Activated CD8-positive, alpha-beta memory T cell treated with anti-CD3 and anti-CD28 coated beads, Interleukin-2, amount 50 U/mL, for 24 hours (primary cell): ENCODE data around the gene NISCH.

Source experiments
- DNase-seq: peaks from one replicate; pipeline ENCODE4 v3.0.0-alpha.2; 2020; ENCODE audit errors: extremely low read depth

Gene NISCH

GRCh38 chr3:52472239-52473000 is 17.0 kb downstream of the NISCH start:
- DNase-seq = no peak

DNA sequence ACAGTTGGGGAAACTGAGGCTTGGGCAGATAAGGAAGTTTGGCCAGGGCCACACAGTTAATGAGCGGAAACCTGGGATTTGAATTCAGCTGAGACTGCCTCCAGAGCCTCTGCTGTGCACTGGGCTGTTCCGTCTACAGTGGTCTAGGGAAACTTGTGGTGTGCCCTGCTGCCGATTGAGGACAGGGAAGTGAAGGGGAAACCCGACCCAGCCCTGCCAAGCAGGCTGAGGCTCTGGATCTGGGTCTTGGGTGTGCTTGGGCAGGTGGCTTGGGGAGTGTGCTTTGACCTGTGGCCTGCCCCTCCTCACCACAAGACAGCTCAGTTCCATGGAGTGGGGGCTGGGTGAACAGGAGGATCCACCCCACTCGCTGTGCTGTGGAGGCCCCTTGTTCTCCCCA is 17.6 kb downstream of the NISCH start:
- DNase-seq = no peak

DNA sequence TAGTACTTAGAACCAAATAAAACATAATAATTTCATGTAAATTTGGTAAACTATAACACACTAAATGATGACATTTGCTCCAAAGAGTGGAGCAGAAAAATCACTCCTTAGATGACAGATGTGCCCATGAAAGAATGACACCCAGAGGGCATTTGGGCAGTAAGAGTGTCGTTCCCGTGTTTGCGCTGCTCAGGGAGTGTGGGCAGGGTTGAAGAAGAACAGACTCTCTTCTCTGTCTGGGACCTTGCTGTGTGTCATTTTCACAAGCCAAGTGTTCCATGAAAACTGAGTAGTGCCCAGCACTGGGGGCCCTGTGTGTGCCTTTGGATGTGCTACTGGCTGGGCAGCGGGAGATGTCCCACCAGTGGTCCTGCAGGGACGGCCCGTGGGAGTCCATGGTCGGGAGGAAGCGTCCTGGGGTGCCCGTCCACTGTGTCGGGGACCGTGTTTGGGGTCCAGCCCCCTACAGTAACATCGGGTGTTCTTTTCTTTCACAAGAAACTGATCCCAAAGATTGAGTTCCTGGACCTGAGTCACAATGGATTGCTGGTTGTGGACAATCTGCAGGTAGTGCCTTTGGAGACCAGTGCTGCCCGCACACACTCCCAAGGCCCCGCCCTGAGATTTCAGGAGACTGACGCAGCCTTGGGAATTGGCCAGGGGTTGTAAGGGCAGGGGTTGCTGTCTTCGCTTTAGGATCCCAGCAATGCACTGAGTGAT is 21.8 kb downstream of the NISCH start:
- DNase-seq = no peak

DNA sequence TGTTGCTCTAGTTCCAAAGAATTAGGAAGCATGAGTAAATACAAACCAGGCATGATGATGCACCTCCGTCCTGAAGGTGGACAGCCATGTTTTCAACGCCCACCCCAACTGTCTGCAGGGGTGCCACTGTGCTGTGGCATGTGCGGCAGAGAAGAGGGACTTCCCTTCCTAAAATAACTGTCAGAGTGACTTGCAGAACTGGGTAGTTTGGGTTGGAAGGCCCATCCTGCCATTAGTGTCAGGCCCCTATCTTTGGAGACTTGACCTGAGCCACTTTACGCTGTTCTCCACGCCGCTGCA is 22.3 kb downstream of the NISCH start:
- DNase-seq = no peak

DNA sequence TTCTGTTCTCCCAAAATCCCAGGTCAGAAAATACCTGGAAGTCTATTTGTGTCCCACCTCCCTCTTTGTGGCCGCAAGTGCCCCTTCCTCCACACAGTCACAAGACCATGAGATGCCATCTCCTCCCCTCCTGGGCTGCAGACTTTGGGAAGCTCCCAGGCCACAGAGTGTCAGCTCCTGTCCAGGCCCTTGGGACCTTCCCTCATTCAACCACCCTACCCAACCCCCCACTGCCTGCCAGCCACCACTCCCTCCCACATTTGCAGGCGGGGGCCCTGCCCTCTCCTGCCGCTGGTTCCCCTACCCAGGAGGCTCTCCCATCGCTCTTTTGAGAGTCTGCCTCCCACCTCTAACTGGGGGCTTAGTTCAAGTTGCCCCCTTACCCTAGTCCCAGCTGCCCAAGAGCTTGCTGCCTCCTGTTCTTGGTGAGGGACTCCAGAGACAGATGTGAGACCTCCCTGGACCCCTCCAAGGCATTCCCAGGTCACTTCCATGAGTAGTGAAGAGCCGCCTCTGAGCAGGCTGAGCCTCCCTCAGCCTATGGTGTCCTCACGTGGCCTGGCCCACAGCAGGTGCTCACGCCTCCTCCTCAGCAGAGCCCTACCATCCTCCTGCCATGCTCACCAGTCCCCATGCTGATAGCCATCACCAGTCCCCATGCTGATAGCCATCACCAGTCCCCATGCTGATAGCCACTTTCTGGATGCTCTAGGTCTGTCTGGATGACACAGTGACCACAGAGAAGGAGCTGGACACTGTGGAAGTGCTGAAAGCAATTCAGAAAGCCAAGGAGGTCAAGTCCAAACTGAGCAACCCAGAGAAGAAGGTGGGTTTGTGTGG is 23.9 kb downstream of the NISCH start:
- DNase-seq = no peak

GRCh38 chr3:52479877-52480575 is 24.6 kb downstream of the NISCH start:
- no peak for DNase-seq

- DNase-seq = no peak
Measured at GRCh38 chr3:52480768-52481715, 25.6 kb downstream of the NISCH start.

GRCh38 chr3:52481819-52482521 is 26.6 kb downstream of the NISCH start:
- DNase-seq = no peak

DNA sequence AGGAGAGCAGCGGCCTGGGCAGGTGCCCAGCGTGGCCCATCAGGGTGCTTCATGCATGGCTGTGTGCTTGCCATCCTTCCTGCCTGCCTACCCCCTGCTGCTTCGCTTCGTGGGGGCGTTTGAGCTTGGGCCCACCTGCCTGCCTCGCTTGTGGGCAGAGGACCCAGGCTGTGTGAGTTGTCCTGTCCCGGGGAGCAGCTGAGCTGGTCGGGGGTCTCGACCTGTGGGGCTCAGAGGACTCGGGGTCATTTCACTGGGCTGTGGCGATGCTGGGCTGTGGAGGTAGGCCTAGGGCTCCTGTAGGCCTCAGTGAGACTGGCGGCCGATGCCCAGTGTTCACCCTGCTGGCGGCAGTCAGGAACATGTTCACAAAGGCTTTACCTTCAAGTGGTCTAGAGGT is 27.7 kb downstream of the NISCH start:
- no peak for DNase-seq

- no peak for DNase-seq
Measured at GRCh38 chr3:52483577-52484381, 28.4 kb downstream of the NISCH start.

DNA sequence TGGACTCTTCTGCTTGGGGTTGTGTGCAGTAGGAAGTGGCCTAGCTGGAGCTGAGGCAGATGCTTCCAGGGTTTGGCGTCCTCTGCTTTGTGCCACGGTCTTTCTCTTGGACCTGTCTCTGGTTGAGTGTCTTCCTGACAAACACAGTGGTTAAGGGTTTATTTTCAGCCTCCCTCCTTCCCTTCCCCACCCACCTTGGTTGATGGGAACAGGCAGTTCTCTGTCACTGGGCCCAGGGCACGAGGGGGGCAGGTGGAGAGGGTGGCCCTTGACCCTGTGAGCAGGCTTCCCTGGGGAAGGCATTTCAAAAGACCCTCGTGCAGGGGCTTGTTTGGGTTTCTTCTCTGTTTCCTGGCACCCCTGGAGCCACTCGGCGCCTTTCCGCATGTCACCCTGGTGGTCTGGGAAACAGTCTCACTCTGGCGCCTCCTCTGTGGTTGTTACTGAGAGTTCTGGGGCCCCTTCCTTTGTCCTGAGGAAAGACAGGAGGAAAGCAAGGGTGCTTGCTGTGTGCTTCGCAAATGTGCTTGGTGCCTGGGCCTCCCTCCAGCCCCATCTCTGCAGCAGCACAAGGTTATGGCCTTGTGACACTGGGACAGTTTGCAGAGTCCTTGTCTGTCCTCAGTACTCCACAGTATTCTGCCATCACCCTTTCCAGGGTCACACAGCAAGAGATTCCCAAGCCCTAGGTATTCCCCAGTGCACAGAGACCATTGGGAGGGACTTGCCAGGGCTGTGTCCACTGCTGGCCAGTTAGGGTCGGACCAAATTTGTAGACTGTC is 29.5 kb downstream of the NISCH start:
- DNase-seq = no peak

GRCh38 chr3:52487050-52487787 is 31.8 kb downstream of the NISCH start:
- no peak for DNase-seq

DNA sequence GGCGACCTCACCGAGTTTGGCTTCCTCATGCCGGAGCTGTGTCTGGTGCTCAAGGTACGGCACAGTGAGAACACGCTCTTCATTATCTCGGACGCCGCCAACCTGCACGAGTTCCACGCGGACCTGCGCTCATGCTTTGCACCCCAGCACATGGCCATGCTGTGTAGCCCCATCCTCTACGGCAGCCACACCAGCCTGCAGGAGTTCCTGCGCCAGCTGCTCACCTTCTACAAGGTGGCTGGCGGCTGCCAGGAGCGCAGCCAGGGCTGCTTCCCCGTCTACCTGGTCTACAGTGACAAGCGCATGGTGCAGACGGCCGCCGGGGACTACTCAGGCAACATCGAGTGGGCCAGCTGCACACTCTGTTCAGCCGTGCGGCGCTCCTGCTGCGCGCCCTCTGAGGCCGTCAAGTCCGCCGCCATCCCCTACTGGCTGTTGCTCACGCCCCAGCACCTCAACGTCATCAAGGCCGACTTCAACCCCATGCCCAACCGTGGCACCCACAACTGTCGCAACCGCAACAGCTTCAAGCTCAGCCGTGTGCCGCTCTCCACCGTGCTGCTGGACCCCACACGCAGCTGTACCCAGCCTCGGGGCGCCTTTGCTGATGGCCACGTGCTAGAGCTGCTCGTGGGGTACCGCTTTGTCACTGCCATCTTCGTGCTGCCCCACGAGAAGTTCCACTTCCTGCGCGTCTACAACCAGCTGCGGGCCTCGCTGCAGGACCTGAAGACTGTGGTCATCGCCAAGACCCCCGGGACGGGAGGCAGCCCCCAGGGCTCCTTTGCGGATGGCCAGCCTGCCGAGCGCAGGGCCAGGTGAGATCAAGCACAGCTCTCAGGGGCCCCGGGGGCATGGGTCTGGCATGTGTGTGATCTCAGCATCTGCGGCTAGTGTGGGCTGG is 32.6 kb downstream of the NISCH start:
- DNase-seq = no peak

DNA sequence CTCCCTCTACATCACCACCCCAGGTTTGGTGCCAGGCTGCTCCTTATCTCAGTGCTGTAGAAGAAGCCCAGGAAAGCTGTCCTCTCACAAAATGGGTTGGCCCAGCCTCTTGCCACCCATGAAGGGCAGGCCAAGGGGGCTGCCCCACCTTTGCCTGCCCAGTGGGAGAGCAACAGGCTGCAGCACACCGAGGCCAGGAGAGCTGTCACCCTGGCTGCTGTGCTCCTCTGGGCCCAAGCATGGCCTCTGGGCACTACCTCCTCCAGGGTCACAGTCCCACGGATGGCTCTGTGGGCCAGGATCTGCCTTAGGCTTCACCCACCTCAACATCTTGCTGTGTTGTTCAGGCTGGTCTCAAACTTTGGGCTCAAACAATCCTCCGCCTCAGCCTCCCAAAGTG is 33.3 kb downstream of the NISCH start:
- DNase-seq = no peak

GRCh38 chr3:52489453-52489852 is 34.0 kb downstream of the NISCH start:
- DNase-seq = no peak

DNA sequence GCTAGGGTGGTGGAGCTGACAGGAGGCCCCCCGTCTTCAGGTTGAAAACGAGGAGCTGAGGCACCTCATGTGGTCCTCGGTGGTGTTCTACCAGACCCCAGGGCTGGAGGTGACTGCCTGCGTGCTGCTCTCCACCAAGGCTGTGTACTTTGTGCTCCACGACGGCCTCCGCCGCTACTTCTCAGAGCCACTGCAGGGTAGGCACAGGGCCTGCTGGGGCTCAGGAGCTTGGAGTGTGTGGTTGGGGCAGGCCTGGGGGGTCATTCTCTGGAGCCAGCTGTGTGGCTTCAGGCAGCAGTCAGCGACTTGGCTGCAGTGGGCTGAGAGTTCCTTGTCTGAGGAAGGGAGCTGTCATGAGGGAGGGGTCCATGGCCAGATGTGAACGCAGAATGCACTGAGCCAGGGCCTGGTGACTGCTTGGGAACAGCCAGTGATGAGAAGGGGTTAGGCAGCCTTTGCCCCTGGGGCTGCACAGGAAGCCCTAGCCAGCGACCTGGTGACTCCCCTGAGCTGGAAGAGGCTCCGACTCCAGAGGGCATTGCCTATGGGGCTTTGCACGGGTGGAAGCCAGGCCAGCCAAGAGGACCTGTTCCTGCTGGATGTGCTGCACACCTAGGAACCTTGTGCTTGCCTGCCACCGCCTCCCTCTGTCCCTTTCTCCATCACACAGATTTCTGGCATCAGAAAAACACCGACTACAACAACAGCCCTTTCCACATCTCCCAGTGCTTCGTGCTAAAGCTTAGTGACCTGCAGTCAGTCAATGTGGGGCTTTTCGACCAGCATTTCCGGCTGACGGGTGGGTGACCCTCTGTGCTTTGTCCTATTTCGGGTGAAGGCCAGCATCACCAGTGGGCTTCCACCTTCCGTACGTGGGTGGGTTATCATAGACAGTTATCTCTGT is 34.9 kb downstream of the NISCH start:
- no peak for DNase-seq
